GM10847 (cell line): ENCODE measurements around the gene ACOT6.

ENCODE experiments used
- POLR2A ChIP-seq: IDR thresholded peaks from 2 replicates; pipeline ENCODE4 v1.6.1; 2011; ENCODE audit not compliant: insufficient read length; ENCODE audit errors: extremely low read depth

The ACOT6 gene

GRCh38 chr14:73651005-73651404 lies 38.7 kb downstream of the ACOT6 start:
- TF ChIP-seq POLR2A: no peak

GRCh38 chr14:73655851-73656250 lies 43.5 kb downstream of the ACOT6 start:
- no peak for TF ChIP-seq POLR2A

- TF ChIP-seq POLR2A: no peak
Measured at GRCh38 chr14:73660511-73660910, 48.2 kb downstream of the ACOT6 start.

- TF ChIP-seq POLR2A: no peak
Measured at GRCh38 chr14:73661872-73662271, 49.6 kb downstream of the ACOT6 start.

GRCh38 chr14:73662487-73662943 lies 50.2 kb downstream of the ACOT6 start:
- no peak for TF ChIP-seq POLR2A

- no peak for TF ChIP-seq POLR2A
Measured at GRCh38 chr14:73663548-73664212, 51.4 kb downstream of the ACOT6 start.

- no peak for TF ChIP-seq POLR2A
Measured at GRCh38 chr14:73665130-73665529, 52.8 kb downstream of the ACOT6 start.

GRCh38 chr14:73666583-73666982 lies 54.3 kb downstream of the ACOT6 start:
- no peak for TF ChIP-seq POLR2A

- no peak for TF ChIP-seq POLR2A
Measured at GRCh38 chr14:73667854-73668253, 55.5 kb downstream of the ACOT6 start.
